Right ventricle myocardium superior (tissue), 1 donor: ENCODE measurements around the gene NR2C2AP. TPM values are rescaled to one million over a fixed set of nuclear protein-coding genes. Genes with fewer than 3 reads are reported as not detected.

Experiments used
- ATAC-seq: fragments of 200-7000 bp; cut with Tn5 transposase; one replicate; pipeline ENCODE4 v1.9.1; 2020; ENCODE audit warnings: mild to moderate bottlenecking; ENCODE audit not compliant: poor library complexity
- DNase-seq: peaks from one replicate; pipeline ENCODE4 v3.0.0-alpha.2; 2020
- intact Hi-C: fragments of 100-400 bp; cut with DNase I; formaldehyde crosslinking; loops from one replicate; pipeline ENCODE4 v1.11.2; 2022
- total RNA-seq: library from RNA; stranded (reverse); fragmentation: NEBNext Ultra II Directional; extraction: Animal tissue kit (Norgen Biotek cat#: 25700); gene quantifications from one replicate; pipeline ENCODE4 v1.2.1, GENCODE V29; 2021
- donor health status: DM: no; HTN: yes; CAD: no; lungs with severe emphysema.

The NR2C2AP gene
- total RNA-seq, 1 donor from 2014 or later = 5.9 TPM

DNA sequence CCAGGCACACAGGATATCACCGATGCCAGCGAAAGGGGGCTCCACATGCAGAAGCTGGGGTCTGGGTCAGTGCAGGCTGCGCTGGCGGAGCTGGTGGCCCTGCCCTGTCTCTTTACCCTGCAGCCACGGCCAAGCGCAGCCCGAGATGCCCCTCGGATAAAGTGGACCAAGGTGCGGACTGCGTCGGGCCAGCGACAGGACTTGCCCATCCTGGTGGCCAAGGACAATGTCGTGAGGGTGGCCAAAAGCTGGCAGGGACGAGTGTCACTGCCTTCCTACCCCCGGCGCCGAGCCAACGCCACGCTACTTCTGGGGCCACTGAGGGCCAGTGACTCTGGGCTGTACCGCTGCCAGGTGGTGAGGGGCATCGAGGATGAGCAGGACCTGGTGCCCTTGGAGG is 15.7 kb upstream of the NR2C2AP start:
- DNase-seq = no peak
- ATAC-seq = no peak
- intact Hi-C loops = no loop called here

DNA sequence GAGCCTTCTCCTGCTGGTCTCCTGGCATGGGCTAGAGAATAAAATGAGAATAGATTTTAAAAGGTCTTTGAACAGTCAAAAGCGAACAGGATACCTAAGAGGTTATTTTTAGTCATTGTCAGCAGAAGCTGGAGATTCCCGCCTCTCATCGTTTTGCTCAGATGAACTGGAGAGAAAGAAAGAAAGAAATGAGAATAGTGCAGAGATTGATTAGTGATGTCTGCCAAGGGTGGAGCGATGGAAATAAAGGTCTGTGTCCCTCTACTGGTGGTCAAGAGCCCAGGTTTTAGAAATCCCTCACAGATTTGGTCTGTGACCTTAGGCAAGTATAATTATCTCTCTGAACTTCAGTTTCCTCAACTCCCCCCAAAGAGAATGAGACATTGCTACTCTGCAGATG is 13.9 kb upstream of the NR2C2AP start:
- ATAC-seq (no peak), DNase-seq (no peak)
- intact Hi-C loops = no loop called here

- intact Hi-C loops = no loop called here
- ATAC-seq = no peak
- no peak for DNase-seq
These were observed 12.6 kb upstream of the NR2C2AP start for GRCh38 chr19:19215792-19216191.

GRCh38 chr19:19214892-19215291 is 11.7 kb upstream of the NR2C2AP start:
- DNase-seq (peak; percentile 55), ATAC-seq (peak; percentile 62)
- intact Hi-C loops = no loop called here

DNA sequence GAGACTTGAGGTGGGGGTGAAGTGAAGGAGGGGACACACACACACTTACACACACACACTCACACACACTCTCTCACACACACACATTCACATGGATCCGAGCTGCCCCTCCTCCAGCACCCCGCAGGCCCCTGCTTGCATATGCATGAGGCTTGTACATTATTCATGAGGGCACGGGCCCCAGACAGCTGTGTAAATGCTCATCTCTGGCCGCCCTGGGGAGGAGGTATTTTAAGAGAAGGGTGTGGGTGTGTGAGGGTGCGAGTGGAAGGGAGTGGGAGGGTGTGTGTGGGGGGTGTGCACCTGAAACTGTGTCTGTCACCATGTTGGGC is 10.9 kb upstream of the NR2C2AP start:
- intact Hi-C loops = no loop called here
- ATAC-seq (no peak), DNase-seq (no peak)

GRCh38 chr19:19213426-19214158 is 10.4 kb upstream of the NR2C2AP start:
- no peak for ATAC-seq
- DNase-seq = no peak
- intact Hi-C loops = no loop called here

DNA sequence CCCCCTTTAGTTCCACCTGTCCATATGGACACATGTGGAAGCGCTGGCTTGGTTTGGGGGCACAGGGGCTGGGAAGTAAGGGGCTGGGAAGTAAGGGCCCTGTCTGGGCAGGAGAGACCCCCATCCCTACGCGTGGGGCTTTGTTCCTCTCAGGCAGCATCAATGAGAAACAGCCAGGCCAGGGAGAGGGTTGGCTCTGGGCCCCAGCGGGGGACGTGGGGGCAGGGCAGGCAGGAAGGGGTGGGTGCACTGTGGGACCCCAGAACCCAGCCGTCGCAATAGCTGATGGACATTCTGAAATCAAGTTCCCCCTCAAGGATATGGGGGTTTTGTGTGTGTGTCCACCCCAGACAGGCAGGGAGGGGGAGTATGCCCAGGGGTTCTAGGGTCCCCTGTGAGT is 9.7 kb upstream of the NR2C2AP start:
- intact Hi-C loops = no loop called here
- DNase-seq = no peak
- no peak for ATAC-seq

DNA sequence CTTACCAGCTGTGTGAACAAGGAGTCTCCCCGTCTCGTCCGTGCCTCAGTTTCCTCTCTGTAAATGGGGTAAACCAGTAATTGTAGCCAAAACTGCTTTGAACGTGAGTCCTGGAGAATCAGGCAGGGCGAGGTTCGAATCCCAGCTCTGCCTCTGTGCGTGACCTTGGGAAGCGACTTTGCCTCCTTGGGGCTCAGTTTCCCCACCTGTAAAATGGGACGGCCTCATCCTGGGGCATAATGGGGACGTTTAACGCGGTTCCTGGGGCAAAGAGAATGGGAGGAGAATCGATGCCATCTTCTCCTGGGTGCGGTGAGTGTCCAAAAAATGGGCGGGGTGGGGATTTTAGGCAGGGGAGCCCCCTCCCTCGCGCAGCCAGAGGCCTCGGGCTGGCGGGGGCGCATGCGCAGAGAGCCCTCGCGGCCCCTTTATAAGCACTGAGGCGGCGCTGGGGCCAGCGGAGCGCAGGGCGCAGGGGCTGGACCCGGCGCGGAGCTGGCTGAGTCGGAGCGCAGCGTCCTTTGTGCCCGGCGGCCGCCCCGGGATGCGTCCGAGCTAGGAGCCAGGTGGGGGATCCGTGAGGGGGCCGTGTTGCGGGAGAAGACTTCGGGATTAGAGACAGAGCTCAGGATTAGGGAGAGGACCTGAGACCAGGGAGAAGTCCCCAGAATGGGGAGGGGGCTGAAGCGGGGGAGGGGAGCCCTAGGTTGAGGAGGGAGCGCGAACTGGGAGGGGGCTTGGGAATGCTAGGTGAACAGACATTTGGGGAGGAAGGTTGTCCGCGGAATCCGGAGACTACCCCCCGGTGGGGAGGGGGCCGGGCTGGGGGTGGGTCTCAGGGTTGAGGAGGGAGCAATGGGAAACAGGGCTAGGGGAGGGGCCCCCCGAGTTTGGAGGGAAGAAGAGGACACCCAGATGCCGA is 8.5 kb upstream of the NR2C2AP start, which contains the start of gene NCAN:
NCAN (plus strand) TSS at position 460 of the 922 bp plus-strand sequence. CDS start 4,996 bp downstream, outside the sequence.
- no peak for DNase-seq
- intact Hi-C loops = no loop called here

GRCh38 chr19:19209372-19209771 is 6.2 kb upstream of the NR2C2AP start:
- no peak for ATAC-seq
- no peak for DNase-seq
- intact Hi-C loops = no loop called here

More for the DNA sequence above, 8.5 kb upstream of the NR2C2AP start, which contains the start of gene NCAN:
- no peak for ATAC-seq

DNA sequence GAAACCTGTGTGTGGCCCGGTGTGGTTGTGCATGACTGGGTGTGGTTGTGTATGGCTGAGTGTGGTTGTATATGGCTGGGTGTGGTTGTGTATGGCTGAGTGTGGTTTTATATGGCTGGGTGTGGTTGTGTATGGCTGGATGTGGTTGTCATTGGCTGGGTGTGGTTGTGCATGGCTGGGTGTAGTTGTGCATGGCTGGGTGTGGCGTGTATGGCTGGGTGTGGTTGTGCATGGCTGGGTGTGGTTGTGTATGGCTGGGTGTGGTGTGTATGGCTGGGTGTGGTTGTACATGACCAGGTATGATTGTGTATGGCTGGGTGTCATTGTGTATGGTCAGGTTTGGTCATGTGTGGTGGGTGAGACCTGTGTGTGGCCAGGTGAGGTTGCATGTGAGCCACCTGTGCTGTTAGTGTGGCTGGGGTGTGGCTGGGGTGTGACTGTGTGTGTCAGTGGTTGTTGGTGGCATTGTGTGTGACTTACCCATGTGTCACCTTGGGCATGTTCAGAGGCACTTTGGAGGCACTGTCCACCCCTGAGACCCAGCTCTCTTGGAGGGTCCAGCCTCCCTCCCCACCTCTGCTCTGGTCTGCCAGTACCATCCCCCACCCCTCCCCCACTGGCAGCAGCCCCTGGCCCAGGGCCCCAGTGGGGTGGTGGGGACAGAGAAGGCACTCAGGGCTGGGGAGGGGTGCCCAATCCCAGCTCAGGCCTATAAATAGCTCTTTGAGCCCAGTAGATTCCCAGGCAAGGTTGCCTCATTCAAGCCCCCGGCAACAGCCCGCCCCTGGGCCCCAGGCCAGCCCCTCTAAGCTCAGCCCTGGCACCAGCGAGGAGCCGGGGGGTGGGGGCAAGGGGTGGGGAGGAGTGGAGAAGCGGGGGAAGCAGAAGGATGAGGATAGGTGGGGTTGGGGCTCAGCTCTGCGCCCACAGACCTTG is 4.7 kb upstream of the NR2C2AP start:
- ATAC-seq = no peak
- intact Hi-C loops = no loop called here

GRCh38 chr19:19206938-19207337 is 3.7 kb upstream of the NR2C2AP start:
- intact Hi-C loops = no loop called here
- DNase-seq (no peak), ATAC-seq (no peak)

More for the DNA sequence above, 4.7 kb upstream of the NR2C2AP start:
- no peak for DNase-seq

DNA sequence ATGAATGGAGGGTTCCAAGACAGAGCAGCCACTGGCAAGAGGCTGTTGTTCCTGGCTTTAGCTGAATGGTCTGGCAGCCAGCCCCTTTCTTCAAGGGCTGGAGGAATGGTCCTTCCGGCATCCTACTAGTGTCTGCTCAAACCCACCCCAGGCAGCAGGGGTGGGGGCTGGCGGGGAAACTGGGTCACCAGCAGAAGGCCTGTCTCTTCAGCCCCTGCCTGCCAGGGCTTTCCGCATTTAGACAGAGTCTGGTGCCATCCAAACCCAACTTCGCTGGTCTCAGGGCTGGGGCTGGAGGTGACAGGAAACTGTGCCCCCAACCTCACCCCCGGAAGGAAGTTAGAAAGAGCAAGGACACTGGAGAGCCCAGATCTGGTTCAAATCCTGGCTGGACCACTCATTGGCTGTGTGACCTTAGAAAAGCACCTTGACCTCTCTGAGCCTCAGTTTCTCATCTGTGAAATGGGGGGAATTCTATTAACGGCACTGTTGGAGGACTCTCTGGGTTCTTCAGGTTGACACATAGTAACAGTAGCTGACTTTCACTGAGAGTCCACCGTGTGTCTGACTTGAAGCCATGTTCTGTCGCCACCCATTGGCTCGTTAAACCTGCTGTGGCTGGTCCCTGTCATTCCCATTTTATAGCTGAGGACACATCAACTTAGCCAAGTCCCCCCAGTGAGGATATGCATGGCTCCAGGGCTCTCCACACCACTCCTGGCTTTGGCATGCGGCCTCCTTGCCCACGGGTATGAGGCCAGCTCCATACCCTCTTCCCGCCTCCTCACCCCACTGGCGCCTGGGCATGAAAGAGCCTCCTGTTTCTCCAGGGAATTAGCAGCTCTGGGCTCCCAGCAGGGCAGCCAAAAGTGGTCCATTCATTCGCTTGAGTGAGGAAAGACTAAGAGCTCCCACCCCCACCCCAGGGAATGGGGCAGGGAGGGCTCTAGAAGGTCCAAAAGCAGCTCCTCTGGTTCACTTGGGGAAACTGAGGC is 2.5 kb upstream of the NR2C2AP start:
- DNase-seq (no peak), ATAC-seq (no peak)
- intact Hi-C loops = no loop called here

- DNase-seq = no peak
- intact Hi-C loops = no loop called here
- ATAC-seq = no peak
These were observed 967 bp upstream of the NR2C2AP start for GRCh38 chr19:19204181-19204580.

DNA sequence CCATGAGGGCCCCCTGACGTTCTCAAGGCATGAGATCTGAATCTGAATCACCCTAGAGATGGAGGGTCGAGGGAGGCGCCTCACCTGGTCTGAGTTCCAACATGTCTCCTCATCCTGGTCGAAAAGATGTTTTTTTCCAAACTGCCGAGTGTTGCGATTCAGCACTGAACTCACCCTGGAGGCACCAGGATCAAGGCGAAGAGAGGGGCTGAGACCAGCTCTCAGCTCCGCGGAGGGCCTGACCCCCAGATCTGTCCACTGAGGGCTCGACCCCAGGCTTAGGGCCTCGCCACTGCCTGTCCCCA is 555 bp downstream of the NR2C2AP start:
- DNase-seq = no peak
- intact Hi-C loops = no loop called here
- no peak for ATAC-seq

- intact Hi-C loops = no loop called here
- ATAC-seq (no peak), DNase-seq (no peak)
These were observed 1.2 kb downstream of the NR2C2AP start for GRCh38 chr19:19201697-19202630.

GRCh38 chr19:19193926-19194325 is 9.3 kb downstream of the NR2C2AP start:
- DNase-seq (no peak), ATAC-seq (no peak)
- intact Hi-C loops = no loop called here

- intact Hi-C loops = no loop called here
- DNase-seq = no peak
- no peak for ATAC-seq
These were observed 10.2 kb downstream of the NR2C2AP start for GRCh38 chr19:19192910-19193423.
